HG02840 (cell line): Measurements from ENCODE around the gene NOVA2.

ENCODE experiments used
- ATAC-seq: cut with Tn5 transposase; IDR thresholded peaks from one replicate; pipeline ENCODE4 v1.9.1; 2021; ENCODE audit warnings: mild to moderate bottlenecking, moderate library complexity, moderate number of reproducible peaks; ENCODE audit not compliant: unreplicated experiment, low FRiP score

The NOVA2 gene

DNA sequence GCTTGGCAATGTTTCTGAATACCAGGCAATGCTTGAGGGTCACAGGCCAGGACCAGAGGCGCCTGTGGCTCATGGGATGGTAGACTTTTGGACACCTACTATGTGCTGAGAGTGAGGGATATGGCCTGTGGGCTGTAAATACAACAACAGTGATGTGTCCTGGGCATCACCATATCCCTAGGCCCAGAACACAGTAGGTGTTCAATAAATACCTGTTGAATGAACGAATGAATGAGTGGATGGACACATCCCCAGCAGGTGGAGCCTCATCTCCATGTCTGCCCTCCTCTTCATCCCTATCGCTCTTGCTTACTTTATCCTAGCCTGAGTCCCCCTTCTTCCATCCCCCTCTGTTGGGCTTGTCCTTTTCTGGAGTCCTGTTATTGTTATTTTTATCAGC, 42.6 kb downstream of the NOVA2 start:
- ATAC-seq, result no peak

DNA sequence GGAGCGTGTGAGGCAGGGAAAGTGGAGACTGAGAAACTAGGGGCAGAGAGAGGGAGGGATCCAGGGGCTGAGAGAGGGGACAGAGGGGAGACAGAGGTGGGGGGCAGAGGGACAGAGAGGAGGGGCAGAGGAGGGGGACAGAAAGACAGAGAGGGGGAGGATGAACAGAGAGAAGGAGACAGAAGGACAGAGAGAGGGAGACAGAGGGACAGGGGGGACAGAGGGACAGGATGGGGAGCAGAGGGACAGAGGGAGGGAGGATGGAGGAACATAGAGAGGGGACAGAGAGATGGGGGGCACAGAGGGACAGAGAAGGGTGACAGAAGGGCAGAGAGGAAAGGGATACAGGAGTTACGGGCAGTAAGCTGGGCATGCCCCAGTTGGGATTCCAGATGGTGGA, 44.4 kb downstream of the NOVA2 start:
- no peak for ATAC-seq

DNA sequence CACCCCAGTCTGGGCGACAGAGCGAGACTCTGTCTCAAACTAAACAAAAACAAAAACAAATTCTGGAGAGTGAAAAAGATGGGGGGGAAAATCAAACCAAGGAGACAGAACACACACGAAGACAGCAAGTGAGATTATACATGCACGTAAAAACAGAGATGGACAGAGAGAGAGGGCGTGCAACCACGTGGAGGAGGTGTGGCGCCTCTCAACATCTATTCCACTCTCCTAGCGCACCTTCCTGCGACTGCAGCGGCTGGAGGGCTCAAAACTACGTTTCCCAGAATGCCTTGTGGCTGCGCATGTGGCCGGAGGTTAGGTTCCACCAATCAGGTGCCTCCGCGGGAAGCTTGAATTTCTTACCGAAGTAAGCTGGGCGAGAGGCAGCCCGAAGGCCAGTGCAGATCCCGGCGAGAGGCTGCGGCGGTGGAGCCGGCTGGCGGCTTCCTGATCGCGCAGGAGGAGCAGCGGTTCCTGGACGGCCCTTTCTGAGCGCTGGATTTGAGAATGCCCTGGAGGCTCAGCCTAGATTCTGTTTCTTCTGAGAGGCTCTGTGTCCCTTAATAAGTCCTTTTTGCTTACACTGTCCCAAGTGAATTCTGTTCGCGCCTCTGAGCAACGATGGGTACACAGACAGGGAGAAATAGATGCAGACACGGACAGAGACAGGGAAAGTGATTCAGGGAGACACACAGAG, 46.0 kb downstream of the NOVA2 start:
- ATAC-seq, result no peak

DNA sequence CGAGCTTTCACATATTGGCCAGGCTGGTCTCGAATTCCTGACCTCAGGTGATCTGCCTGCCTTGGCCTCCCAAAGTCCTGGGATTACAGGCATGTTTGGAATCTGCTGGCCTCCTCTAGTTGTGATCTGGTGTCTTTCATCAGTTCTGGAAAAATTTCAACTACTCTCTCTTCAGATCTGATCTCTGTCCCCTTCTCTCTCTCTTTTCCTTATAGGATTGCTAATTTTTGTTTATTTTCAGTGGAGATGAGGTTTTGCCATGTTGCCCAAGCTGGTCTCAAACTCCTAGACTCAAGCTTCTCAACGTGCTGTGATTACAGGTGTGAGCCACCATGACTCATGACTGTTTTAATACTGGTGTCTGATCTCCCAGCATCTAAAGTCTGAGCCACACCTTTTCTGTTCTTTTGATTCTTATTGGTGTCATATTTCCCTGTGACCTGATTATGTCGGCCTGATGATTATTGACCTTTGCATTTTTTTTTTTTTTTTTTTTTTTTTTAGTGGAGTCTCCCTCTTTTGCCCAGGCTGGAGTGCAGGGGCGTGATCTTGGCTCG, 48.7 kb downstream of the NOVA2 start:
- no peak for ATAC-seq

DNA sequence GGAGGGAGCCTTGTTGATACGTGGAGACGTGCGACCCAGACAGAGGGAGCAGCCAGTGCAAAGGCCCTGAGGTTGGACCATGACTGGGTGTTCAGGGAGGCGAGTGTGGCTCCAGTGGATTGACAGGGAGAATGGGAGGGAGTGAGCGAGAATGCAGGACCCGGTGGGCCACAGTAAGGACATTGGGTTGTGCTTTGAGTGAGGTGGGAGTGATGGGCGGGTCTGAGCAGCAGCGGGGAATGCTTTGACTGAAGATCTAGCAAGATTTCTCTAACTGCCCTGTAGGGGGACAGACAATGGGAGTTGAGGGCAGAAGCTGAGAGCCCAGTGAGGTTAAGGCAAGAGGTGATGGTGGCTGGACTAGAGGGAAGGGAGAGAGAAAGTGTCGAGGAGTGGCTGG, 51.4 kb downstream of the NOVA2 start:
- no peak for ATAC-seq

DNA sequence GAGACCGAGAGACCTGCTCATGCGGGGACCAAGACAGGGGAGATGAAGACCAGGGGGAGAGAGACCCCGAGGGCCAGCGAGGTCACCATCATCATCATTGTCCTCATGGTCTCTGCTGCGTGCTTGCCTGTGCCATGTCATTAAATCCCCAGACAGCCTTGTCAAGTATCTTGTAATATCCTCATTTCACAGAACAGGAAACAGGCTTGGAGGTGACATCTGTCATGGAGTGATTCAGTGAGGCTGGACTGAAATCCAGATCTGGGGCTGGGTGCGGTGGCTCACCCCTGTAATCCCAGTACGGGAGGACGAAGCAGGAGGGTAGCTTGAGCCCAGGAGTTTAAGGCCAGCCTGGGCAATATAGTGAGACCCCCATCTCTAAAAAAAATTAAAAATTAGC, 53.2 kb downstream of the NOVA2 start:
- ATAC-seq, result no peak

DNA sequence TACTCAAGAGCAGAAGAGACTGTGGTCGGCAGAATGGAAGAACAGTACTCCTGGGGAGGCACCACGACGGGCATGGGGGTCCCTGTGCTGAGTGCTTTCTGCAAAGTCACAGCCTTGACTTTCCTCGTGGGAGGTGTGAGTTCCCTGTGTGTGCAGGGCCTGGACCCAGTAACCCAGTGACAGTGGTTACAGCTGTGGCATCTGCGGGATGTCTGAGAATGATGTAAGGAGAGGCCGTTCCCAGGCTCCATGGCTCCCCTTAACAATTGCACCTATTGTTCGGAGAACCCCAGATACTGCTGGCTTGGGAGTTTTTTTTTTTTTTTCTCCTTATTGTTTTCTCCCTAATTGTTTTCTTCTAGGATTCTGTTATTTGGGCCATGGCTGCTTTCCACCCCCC, 54.0 kb downstream of the NOVA2 start:
- ATAC-seq, result no peak

DNA sequence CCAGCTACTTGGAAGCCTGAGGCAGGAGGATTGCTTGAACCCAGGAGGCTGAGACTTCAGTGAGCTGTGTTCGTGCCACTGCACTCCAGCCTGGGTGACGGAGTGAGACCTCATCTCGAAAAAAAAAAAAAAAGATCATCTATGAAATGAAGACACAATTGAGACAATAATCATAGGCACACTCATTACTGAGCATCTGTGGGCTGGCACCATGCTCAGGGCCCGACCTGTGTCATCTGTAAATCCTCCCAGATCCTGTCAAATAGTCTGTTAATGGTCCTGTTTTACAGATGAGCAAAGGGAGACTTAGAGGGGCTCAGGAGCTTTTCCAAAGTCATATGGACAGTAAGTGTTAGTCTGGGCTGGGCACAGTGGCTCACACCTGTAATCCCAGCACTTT, 54.9 kb downstream of the NOVA2 start:
- ATAC-seq, result no peak

DNA sequence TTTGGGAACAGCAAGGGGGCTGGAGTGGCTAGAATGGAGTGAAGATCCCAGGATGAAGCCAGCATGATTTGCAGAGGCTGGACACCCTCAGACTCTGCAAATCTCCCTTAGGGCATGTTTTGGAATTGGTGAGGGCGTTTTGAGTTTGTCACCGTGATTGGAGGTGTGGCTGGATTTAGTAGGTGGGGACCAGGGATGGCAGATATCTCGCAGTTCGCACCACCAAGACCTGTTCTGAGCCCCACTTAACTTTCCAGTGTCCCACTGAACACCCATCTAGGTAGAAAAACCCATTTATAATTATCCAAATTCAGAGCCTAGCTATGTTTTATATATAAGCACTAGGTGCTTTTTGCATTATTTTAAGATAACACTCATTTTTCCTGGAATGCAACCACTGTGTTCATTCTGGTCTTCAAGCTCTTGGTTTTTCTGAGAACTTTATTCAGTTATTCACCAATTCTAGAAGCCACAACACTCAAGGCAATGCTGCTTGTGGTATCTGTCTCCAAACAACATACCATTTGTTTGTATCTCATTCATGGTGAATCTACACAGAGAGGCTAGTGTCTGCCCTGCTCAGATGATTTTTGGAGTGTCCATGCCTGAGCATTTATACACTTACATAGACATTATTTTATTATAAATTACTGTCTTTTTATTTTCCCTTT, 56.1 kb downstream of the NOVA2 start:
- no peak for ATAC-seq

DNA sequence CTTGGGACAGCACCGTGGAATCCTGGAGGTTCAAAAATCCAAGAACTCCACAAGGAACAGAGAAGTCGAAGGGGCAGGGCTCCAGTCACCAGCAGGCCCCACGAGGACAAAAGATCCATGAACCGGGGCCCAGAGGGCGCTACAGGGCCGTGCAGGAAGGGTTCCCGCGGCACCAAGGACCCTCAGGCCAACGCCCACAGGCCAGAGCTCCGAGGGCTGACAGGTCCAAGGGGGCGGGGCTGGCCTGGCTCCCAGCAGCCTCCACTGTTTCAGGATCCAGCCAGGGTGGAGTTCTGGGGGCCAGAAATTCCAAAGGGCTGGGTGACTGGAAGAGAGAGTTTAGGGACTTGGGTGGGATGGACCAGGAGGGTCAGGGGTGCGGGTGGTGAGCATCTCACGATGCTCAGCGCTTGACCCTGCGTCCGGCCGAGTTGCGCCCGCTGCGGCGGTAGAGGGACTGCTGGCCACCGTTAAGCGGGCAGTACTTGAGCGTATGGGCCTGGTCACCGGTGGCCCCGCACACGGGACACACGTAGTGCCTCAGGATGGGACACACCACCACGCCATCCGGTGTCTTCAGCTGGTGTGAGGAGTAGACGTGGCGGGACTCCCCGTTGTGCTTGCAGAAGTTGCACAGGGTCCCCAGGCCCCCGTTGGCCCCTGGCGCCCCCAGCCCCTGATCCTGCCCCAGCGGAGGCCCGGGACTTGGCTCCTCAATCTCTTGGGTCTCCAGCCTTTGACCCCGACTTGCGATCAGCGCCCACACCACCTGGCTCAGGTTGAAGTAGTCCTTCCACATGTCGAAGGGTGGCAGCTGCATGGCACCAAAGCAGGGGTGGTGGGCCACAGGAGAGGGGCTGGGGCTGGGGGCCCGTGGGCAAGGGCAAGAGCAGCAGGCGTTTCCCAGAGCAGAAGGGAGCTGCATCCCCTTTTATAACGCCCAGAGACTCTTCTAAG, 59.5 kb downstream of the NOVA2 start, which contains the start of gene NANOS2:
NANOS2 (minus strand) TSS at position 905 of the 957 bp plus-strand sequence; CDS start at position 820, 85 bp downstream.
- ATAC-seq, result no peak

DNA sequence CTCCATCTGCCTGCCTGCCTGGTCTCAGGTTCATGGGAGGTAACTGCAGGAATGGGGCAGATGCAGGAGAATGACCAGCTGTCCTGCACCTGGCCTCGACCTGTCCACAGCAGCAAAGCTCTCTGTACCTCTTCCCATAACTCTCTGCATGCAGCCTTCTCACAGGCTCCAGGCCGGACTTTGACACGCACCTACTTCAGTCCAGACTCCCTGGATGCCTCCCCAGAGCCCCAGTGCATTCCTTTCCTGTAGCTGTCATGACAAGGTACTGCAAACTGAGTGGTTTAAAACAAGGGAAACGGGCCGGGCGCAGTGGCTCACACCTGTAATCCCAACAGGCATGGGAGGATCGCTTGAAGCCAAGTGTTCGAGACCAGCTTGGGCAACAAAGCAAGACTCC, 62.4 kb downstream of the NOVA2 start:
- no peak for ATAC-seq

DNA sequence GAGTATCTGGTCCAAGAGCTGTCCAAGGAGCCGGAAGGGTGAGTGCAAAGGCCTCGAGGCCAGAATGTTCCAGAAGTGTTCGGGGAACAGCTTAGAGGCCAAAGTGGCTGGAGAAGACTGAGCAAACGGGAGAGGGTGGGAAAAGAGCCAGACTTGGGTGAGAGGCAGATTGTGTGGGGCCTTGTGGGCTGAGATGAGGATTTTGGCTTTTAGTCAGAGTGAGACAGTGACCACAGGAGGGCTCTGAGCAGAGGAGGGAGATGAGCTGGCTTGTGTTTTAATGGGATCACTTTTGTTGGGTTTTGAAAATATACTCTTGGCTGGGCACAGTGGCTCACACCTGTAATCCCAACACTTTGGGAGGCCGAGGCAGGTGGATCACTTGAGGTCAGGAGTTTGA, 64.7 kb downstream of the NOVA2 start:
- no peak for ATAC-seq

DNA sequence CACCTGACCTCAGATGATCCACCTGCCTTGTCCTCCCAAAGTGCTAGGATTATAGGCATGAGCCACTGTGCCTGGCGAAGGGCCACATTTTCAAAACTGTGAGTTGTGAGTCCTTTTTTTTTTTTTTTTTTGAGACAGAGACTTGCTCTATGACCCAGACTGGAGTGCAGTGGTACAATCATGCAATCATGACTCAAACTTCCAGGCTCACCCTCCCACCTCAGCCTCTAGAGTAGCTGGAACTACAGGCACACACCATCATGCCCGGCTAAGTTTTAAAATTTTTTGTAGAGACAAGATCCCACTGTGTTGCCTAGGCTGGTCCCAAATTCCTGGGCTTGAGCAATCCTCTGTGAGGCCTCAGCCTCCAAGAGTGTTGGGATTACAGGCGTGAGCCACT, 67.4 kb downstream of the NOVA2 start:
- no peak for ATAC-seq

DNA sequence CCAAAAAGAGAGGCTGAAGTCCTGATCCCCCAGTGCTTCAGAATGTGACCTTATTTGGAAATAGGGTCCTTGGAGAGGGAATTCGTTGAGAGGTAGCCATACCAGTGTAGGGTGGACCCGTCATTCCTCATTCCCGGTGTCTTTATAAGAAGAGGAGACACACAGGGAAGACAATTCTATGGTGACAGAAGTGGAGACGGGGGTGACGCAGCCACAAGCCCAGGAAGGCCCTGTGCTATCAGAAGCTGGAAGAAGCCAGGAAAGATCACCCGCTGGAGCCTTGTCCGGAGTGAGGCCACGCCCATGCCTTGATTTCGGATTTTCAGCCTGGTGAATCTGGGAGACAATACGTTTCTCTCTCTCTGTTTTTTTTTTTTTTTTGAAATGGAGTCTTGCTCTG, 68.7 kb downstream of the NOVA2 start:
- ATAC-seq, result no peak

DNA sequence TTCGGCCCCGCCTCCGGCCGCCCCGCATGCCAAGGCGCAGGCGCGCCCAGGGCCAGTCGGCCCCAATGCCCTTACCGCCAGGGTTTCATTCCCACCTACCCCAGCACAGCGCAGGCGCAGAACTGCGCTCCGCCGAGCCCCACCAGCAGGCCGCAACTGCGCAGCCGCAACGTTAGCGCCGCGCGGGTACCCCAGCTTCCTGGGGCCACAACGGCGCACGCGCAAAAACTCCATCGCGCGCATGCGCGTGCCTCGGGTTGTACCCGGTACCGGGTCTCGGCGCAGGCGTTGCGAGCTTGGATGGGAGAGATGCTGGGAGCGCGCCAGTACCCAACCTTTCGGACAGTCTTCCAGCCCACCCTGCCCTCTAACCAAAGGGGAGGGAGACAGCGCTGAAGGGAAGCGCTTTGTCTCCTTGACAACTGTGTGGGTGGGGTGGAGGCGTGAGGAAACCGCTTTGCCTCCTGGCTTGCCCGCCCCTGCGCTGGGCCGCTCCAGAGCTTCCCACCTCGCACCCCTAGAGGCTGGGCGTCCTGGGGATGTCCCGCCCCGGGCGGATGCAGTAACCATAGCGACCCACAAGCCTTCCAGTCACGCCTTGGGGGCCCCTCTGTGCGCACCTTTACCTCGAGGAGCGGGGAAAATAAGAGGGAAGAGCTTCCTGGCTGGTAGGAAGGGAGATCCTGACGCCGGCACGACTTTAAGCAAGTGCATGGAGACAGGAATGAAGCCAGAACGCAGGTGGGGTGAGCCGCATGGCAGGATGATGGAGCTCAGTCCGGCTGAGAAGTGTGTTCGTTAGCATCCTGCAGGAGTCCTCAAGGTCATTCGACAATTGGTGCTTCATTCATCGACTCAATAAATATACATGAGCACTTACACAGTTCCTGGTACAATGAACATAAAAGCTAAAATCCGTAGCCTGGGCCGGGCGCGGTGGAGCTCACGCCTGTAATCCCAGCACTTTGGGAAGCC, 70.7 kb downstream of the NOVA2 start:
- ATAC-seq, result peak; percentile 89

DNA sequence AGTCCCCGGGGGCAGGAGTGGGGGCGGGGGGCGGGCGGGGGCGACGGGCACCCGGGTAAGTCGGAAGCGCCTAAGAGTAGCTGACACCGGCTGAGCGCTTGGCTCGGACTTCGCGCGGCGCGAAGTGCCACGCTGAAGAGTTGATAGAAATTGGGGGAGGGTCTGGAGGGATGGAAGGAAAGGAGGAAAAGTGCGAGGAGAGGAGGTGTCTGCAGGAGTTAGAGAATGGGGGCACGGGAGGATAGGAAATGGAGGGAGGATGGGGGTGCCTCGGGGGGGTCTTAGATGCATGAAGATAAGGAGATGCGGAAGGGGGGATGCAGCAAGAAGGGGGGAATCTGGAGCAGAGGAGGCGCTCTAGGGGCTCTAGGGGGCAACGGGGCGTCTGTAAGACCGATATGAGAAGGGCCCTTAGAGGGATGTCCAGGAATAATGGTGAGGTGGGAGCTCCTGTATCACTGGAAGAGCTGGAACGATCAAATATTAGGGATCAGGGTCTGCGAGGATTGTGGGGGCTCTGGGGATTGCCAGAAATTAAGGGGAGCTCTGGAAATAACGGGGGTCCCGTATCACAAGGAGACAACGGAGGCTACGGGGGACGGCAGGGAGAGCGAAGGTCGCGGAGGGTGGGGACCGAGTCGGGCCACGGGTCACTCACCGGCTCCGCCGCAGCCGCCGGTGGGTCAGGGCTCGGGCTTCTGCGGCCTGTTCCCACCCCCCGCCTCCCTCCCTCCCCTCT, 71.6 kb downstream of the NOVA2 start, which contains the start of gene MYPOP:
MYPOP (minus strand) TSS at position 702 of the 739 bp plus-strand sequence. CDS start 840 bp downstream, outside the sequence.
- no peak for ATAC-seq

DNA sequence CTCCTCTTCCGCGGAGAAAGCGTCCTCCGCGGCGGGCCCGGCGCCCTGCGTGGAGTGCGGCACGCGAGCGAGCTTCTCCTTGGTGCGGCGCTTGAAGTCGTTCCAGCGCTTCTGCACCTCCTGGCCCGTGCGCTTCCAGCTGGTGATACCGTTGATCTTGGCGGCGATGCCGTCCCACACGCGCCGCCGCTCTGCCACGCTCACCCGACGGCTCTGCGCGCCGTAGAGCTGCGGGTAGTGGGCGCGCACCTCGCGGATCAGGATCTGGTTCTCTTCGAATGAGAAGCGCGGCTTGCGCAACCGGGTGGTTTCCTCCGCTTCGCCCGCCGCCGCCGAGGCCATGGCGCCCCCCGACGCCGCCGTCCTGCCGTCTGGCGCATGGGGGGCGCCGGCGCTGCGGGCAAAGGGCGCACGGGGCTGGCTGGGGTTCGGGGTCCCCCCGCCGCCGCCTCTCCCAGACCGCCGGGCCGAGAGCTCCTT, 72.2 kb downstream of the NOVA2 start:
- ATAC-seq, result no peak

DNA sequence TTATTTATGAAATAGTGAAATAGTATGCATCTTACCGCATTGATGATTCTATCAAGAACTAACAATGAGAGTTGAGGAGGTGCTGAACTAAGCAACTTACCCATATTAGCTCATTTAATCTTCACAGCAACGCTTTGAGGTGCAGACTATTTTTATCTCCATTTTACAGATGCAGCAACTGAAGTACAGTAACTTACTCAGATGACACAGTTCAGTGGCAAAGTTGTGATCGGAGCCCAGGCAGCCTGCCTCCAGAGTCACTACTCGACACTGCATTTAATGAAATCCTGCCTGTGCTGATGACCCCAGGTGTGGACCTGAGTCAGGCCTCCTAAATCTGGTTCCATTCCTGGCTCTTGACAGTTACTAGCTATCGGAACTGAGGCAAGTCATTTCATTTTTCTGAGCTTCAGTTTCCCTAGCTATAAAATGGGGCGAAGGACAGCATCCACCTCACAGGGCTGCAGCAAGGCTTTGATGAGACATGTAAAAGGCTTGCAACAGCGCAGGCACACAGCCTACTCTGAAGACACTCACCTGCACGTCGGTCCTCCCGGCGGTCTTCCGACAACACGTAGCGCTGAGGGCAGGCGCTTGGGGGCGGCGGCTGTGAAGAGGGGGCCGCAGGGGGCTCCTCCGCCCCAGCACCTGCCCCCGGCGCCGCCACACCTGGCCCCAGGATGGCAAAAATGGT, 72.8 kb downstream of the NOVA2 start:
- ATAC-seq, result no peak
